SJSA1 (cell line): ENCODE measurements around the gene UBASH3B. TPM values are rescaled to one million over a fixed set of nuclear protein-coding genes. Genes with fewer than 3 reads are reported as not detected.

Experiments
- total RNA-seq: library from RNA; depleted of rRNA; stranded (reverse); fragments of >200 nt; shearing (Covaris generic); gene quantifications from 2 replicates; pipeline ENCODE4 v1.2.3, GENCODE V29; 2014; rRNA removed

Gene UBASH3B
- total RNA-seq, 1 experiment from 2014 or later = 4.0 TPM

Other genes starting within 250 kb of the UBASH3B start
- gene CRTAM, start 182.8 kb downstream of the UBASH3B start, total RNA-seq = not detected in 2 replicates
- gene JHY, start 227.0 kb downstream of the UBASH3B start, total RNA-seq = 2.4 and 2.6 TPM in 2 replicates